ENCODE measurements around the gene SOWAHB.

SOWAHB gene

DNA sequence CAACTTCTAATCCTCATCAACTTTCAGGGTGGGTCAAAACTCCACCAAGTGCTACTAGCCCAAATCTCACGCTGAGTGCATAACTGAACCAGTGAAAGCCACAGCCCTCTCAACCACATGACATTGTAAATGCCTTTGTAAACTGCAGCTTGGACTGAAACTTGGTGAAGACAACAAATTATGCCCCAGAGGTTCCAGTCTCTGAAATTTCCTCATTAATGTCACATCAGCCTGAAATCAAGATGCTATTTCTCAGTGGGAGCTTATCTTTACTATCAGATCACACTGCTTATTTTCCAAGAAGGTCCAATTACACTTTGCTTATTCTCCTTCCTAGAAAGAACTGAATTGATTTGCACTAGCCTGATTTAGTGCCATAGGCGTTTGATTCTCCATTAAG, 46.6 kb downstream of the SOWAHB start:
- DNase-seq, result no peak

DNA sequence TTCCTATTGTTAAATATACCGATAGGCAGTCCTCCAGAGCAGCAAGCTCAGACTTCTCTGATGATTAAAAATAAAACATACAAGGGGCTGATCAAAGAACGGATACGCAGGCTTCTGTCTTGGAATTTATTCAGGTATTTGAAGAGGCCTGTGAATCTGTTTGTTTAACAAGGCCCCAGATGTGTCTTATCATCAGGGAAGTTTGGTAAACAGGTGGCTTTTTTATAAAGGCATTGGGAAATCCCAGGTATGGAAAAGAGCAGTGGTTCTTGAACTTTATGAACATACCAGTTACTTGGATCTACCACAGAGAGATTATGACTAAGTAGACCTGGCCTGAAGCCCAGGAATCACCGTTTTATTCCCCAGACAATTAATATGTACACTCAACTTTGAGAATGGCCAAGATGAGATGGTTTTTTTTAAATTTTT, 47.9 kb downstream of the SOWAHB start:
- DNase-seq, result no peak
